ENCODE measurements around the gene LARGE1.

- TF ChIP-seq EZH2phosphoT487 (IDR thresholded peaks at IDR 0.05; ENCODE audit: insufficient read depth, low read depth), result no peak
- no peak for TF ChIP-seq EZH2 (IDR thresholded peaks at IDR 0.05; ENCODE audit: insufficient read depth, poor library complexity, severe bottlenecking)
These were observed 442.9 kb downstream of the LARGE1 start for GRCh38 chr22:33477120-33478111.

Data from GM23248 (cell line).